K562 (cell line): ENCODE measurements around the gene SEPHS1. TPM values are rescaled to one million over a fixed set of nuclear protein-coding genes. Genes with fewer than 3 reads are reported as not detected.

Experiments used
- CTCFL ChIP-seq: IDR thresholded peaks from 2 replicates; pipeline ENCODE4 v1.6.1; 2011; ENCODE audit warnings: borderline replicate concordance, low read depth, mild to moderate bottlenecking, moderate library complexity, low read length; ENCODE audit not compliant: insufficient read depth, poor library complexity, severe bottlenecking
- E2F6 ChIP-seq, 2 experiments: IDR thresholded peaks; 2 replicates each; pipeline ENCODE4 v1.6.1; 2011; ENCODE audit warnings: borderline replicate concordance in 1 of 2, control low read depth in 1 of 2, low read depth in 1 of 2, low read length in 1 of 2, mild to moderate bottlenecking in 1 of 2, mixed read lengths in 1 of 2, moderate library complexity in 1 of 2; ENCODE audit not compliant: insufficient read depth in 1 of 2, insufficient read length in 1 of 2, poor library complexity in 1 of 2, severe bottlenecking in 1 of 2; ENCODE audit errors: extremely low read depth in 1 of 2
- HNRNPLL ChIP-seq: fragments of 200-400 bp; formaldehyde crosslinking; IDR thresholded peaks from 2 replicates; pipeline ENCODE4 v1.6.1; 2017; ENCODE audit warnings: low read length, low read depth, mild to moderate bottlenecking; ENCODE audit not compliant: poor library complexity, severe bottlenecking
- KDM1A ChIP-seq, 2 experiments: fragments of 450-650 bp; IDR thresholded peaks; 2 replicates each; pipeline ENCODE4 v1.6.1; 2016; ENCODE audit warnings: mild to moderate bottlenecking in 2 of 2
- KLF16 ChIP-seq: IDR thresholded peaks from 2 replicates; pipeline ENCODE4 v1.6.1; 2016; ENCODE audit warnings: antibody characterized with exemption
- MYC ChIP-seq, 2 experiments: fragments of 250-450 bp in 1 of 2; sonication (Bioruptor Pico) in 1 of 2; IDR thresholded peaks; 2 replicates each; pipeline versions ENCODE4 v1.5.1 to v1.6.1; 2012 to 2021; ENCODE audit warnings: low read depth in 2 of 2, borderline replicate concordance in 1 of 2, improper control_type of control experiment in 1 of 2, low read length in 1 of 2, mild to moderate bottlenecking in 1 of 2, moderate library complexity in 1 of 2
- MYNN ChIP-seq, 2 experiments: sonication (generic); formaldehyde crosslinking in 1 of 2; IDR thresholded peaks; 2 replicates each; pipeline versions ENCODE4 v1.5.0 to v1.6.1; 2016 to 2020; ENCODE audit warnings: antibody characterized with exemption in 1 of 2, missing genetic modification reagents in 1 of 2
- NR2C2 ChIP-seq, 2 experiments: fragments of 200-800 bp in 1 of 2; sonication (Bioruptor generic) in 1 of 2; sonication (generic) in 1 of 2; formaldehyde crosslinking in 1 of 2; IDR thresholded peaks; 2 replicates each; pipeline versions ENCODE4 v1.6.1 to v1.8.0; 2016 to 2022; ENCODE audit warnings: mild to moderate bottlenecking in 1 of 2, missing compliant biosample characterization in 1 of 2, missing genetic modification characterization in 1 of 2, missing genetic modification reagents in 1 of 2
- POU5F1 ChIP-seq: fragments of 150-350 bp; IDR thresholded peaks from 2 replicates; pipeline ENCODE4 v1.6.1; 2014; ENCODE audit warnings: borderline replicate concordance, low read length, low read depth, mild to moderate bottlenecking; ENCODE audit not compliant: partially characterized antibody
- RNF2 ChIP-seq: sonication (generic); IDR thresholded peaks from 2 replicates; pipeline ENCODE4 v1.6.1; 2016
- SFPQ ChIP-seq: fragments of 200-400 bp; formaldehyde crosslinking; IDR thresholded peaks from 2 replicates; pipeline ENCODE4 v1.6.1; 2017; ENCODE audit warnings: mild to moderate bottlenecking, low read depth, low read length, moderate library complexity
- SMC3 ChIP-seq: conservative IDR thresholded peaks from 2 replicates; pipeline ENCODE4 v1.6.1; 2011; ENCODE audit warnings: low read depth, low read length, improper control_type of control experiment; ENCODE audit not compliant: insufficient read depth
- SP1 ChIP-seq: sonication (generic); formaldehyde crosslinking; IDR thresholded peaks from 2 replicates; pipeline ENCODE4 v1.8.1; 2022; ENCODE audit warnings: mild to moderate bottlenecking, missing genetic modification reagents
- TAL1 ChIP-seq: fragments of 450-650 bp; IDR thresholded peaks from 2 replicates; pipeline ENCODE4 v1.6.1; 2016; ENCODE audit warnings: mild to moderate bottlenecking
- TBP ChIP-seq: optimal IDR thresholded peaks from 2 replicates; pipeline ENCODE3; 2011; ENCODE audit warnings: low read depth, low read length, improper control_type of control experiment
- U2AF1 ChIP-seq: fragments of 200-400 bp; formaldehyde crosslinking; optimal IDR thresholded peaks from 2 replicates; pipeline ENCODE3; 2017; ENCODE audit warnings: mild to moderate bottlenecking, low read depth, low read length, moderate library complexity
- ZBTB2 ChIP-seq: fragments of 450-650 bp; IDR thresholded peaks from 2 replicates; pipeline ENCODE4 v1.6.1; 2016; ENCODE audit warnings: antibody characterized with exemption
- ZNF57 ChIP-seq: fragments of 450-650 bp; formaldehyde crosslinking; IDR thresholded peaks from 2 replicates; pipeline ENCODE4 v1.4.0; 2020; ENCODE audit warnings: mild to moderate bottlenecking, moderate library complexity
- polyA plus RNA-seq, 8 experiments: library from polyadenylated mRNA; depleted of rRNA in 4 of 8; stranded (reverse) in 5 of 8; unstranded in 3 of 8; fragments of >200 nt; fragmentation: Nextera tagmentation in 2 of 8; fragmentation: Illumina TruSeq in 1 of 8; extraction: Ambion mirVana in 2 of 8; extraction: Trizol in 1 of 8; gene quantifications; 2 replicates each; pipeline versions ENCODE4 v1.2.1 to v1.2.3, GENCODE V29; 2011 to 2014; ENCODE audit warnings: inconsistent platforms in 1 of 8, missing spikeins in 1 of 8
- total RNA-seq, 7 experiments: library from RNA; depleted of rRNA in 6 of 7; stranded (reverse); fragments of >200 nt in 6 of 7; fragmentation: Illumina TruSeq in 2 of 7; extraction: Trizol in 2 of 7; gene quantifications; 2 replicates each; pipeline versions ENCODE4 v1.2.1 to v1.2.3, GENCODE V29; 2011 to 2021; ENCODE audit warnings: low replicate concordance in 1 of 7

Gene SEPHS1
- total and polyA plus RNA-seq, 9 of the 15 experiments (the other 6 are each of a cell fraction or from before 2014, with no cell fraction given): 14.7 to 82.8 (median 41.8) TPM

GRCh38 chr10:13271552-13272163 lies 76.4 kb downstream of the SEPHS1 start (continued):
- no peak for TF ChIP-seq SFPQ
- TF ChIP-seq ZBTB2: no peak
- no peak for TF ChIP-seq SP1 (CRISPR knock-in tag)
- peak; percentile 51; the same call in 1 of the 2 replicates for TF ChIP-seq MYC (IDR thresholded peaks at IDR 0.05; ENCODE audit: low read depth, low read length)
- TF ChIP-seq MYC (CRISPR knock-in tag; IDR thresholded peaks at IDR 0.05; ENCODE audit: borderline replicate concordance, low read depth): no peak
- TF ChIP-seq CTCFL: peak; percentile 23
- no peak for TF ChIP-seq HNRNPLL
- no peak for TF ChIP-seq POU5F1
- peak; percentile 7 for TF ChIP-seq TBP
- TF ChIP-seq E2F6 (IDR thresholded peaks at IDR 0.05; ENCODE audit: borderline replicate concordance in 1 of 2, extremely low read depth in 1 of 2, insufficient read depth in 1 of 2, insufficient read length in 1 of 2, low read depth in 1 of 2, low read length in 1 of 2, poor library complexity in 1 of 2, severe bottlenecking in 1 of 2): peak in 1 of 2 experiments; percentile 46
- peak; percentile 29; the same call in 1 of the 2 replicates for TF ChIP-seq NR2C2 (CRISPR knock-in tag; IDR thresholded peaks at IDR 0.05)
- peak; percentile 77 for TF ChIP-seq NR2C2 (tag; IDR thresholded peaks at IDR 0.05)
- TF ChIP-seq RNF2: 0 out of 2 replicates have a peak, but pooled peaks have one; percentile 32
- TF ChIP-seq KDM1A (IDR thresholded peaks at IDR 0.05): peak; percentile 12 to 32; a peak in 1 of 4 replicates
- peak; percentile 60; the same call in 1 of the 2 replicates for TF ChIP-seq SMC3
- TF ChIP-seq MYNN (IDR thresholded peaks at IDR 0.05): 0 out of 2 replicates have a peak, but pooled peaks have one; percentile 33
- TF ChIP-seq MYNN (CRISPR knock-in tag; IDR thresholded peaks at IDR 0.05): no peak
- peak; percentile 26; the same call in 1 of the 2 replicates for TF ChIP-seq TAL1
- TF ChIP-seq U2AF1: no peak
- TF ChIP-seq KLF16: 0 out of 2 replicates have a peak, but pooled peaks have one; percentile 12
- TF ChIP-seq ZNF57 (CRISPR knock-in tag): no peak
